ENCODE data around the gene TRRAP.

Gene TRRAP

GRCh38 chr7:98956469-98956868, 78.1 kb downstream of the TRRAP start:
- DNase-seq = no peak

GRCh38 chr7:98956937-98957336, 78.6 kb downstream of the TRRAP start:
- no peak for DNase-seq

- DNase-seq = no peak
Observed at GRCh38 chr7:98957766-98958165, 79.4 kb downstream of the TRRAP start.

GRCh38 chr7:98958968-98959367, 80.6 kb downstream of the TRRAP start:
- DNase-seq = no peak

- no peak for DNase-seq
Observed at GRCh38 chr7:98963305-98963704, 85.0 kb downstream of the TRRAP start.

- DNase-seq = no peak
Observed at GRCh38 chr7:98964596-98964995, 86.3 kb downstream of the TRRAP start.

- DNase-seq = no peak
Observed at GRCh38 chr7:98968621-98969020, 90.3 kb downstream of the TRRAP start.

GRCh38 chr7:98969386-98969785, 91.1 kb downstream of the TRRAP start:
- no peak for DNase-seq

GRCh38 chr7:98970016-98970615, 91.8 kb downstream of the TRRAP start:
- DNase-seq = no peak

- DNase-seq = no peak
Observed at GRCh38 chr7:98970805-98971204, 92.5 kb downstream of the TRRAP start.

GRCh38 chr7:98974205-98974604, 95.9 kb downstream of the TRRAP start:
- DNase-seq = no peak

- DNase-seq = no peak
Observed at GRCh38 chr7:98974906-98975816, 96.8 kb downstream of the TRRAP start.

GRCh38 chr7:98976396-98977185, 98.3 kb downstream of the TRRAP start:
- DNase-seq = no peak

GRCh38 chr7:98978672-98979071, 100.3 kb downstream of the TRRAP start:
- DNase-seq = no peak

GRCh38 chr7:98981701-98982100, 103.4 kb downstream of the TRRAP start:
- no peak for DNase-seq

- no peak for DNase-seq
Observed at GRCh38 chr7:98982686-98983085, 104.4 kb downstream of the TRRAP start.

GRCh38 chr7:98984126-98984525, 105.8 kb downstream of the TRRAP start:
- no peak for DNase-seq

- peak; percentile 44 to 56 for DNase-seq
Observed at GRCh38 chr7:98985406-98985805, 107.1 kb downstream of the TRRAP start.

- DNase-seq = no peak
Observed at GRCh38 chr7:98985945-98986344, 107.6 kb downstream of the TRRAP start.

- no peak for DNase-seq
Observed at GRCh38 chr7:98988641-98989040, 110.3 kb downstream of the TRRAP start.

GRCh38 chr7:98990356-98990755, 112.0 kb downstream of the TRRAP start:
- no peak for DNase-seq

GRCh38 chr7:98991141-98991540, 112.8 kb downstream of the TRRAP start:
- no peak for DNase-seq

GRCh38 chr7:98992076-98992475, 113.7 kb downstream of the TRRAP start:
- no peak for DNase-seq

All from inflammatory macrophage (primary cell).